CD4-positive, alpha-beta T cell treated with Interleukin-17A for 1 hour (primary cell): Measurements from ENCODE around the gene TMEM17.

Experiments
- DNase-seq: peaks from one replicate; pipeline ENCODE4 v3.0.0-alpha.2; 2020

Gene TMEM17

DNA sequence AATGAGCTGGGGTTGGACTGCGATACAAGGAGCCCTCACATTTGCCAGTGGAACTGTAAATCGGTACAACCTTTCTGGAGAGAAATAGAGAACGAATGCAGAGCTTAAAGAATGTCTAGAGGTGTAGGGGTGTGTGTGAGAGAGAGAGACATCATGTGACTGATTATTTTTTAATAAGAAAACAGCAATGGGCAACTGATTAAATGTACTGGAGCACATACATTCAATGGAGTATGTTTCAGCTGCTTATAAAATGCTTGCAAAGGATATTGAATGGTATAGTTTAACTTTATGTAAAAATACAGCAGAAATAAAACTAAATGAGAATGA lies 391 bp upstream of the TMEM17 start:
- no peak for DNase-seq

DNA sequence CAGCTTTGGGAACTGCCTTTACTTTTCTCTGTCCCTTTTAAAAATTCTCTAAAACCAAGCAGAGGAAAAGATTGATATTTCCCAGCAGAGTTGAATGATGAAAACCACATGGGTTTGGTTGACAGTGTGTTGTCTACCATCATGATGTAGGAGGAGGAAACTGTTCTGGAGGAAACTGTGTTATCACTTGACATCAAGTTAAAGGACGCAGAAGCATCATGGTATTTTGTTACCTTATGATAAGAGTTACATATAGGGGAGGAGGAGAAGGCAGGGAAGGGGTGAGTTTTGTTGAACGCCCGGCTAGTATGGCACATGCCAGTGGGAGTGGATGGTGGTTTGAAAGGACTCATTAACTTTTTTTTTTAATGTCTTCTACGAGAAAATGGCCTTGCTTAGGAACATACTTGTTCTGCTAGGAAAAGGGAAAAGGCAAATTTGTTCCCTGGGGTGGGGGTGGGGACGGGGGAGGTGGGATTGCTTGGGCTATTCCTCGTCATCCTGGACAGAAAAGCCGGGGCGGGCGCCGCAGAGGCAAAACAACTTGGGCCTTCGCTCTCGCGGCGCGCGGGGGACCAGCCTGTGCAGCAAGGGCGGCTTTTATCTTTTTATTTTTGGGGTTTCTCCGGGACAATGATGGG lies 766 bp downstream of the TMEM17 start:
- no peak for DNase-seq

DNA sequence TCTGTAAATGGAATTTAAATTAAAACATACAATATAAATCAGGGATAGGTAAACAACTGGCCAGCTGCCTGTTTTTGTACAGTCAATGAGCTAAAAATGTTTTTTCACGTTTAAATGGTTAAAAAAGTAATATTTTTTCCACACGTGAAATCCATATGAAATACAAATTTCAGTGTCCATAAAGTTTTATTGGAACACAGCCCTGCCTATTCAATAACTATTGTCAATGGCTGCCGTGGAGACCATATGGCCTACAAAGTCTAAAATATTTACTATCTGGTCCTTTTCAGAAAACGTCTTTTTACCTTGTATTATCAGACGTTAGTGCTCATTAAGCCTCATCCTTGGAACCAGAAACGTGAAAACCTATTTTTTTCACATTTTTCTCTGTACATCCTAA lies 1.3 kb downstream of the TMEM17 start:
- DNase-seq: no peak

DNA sequence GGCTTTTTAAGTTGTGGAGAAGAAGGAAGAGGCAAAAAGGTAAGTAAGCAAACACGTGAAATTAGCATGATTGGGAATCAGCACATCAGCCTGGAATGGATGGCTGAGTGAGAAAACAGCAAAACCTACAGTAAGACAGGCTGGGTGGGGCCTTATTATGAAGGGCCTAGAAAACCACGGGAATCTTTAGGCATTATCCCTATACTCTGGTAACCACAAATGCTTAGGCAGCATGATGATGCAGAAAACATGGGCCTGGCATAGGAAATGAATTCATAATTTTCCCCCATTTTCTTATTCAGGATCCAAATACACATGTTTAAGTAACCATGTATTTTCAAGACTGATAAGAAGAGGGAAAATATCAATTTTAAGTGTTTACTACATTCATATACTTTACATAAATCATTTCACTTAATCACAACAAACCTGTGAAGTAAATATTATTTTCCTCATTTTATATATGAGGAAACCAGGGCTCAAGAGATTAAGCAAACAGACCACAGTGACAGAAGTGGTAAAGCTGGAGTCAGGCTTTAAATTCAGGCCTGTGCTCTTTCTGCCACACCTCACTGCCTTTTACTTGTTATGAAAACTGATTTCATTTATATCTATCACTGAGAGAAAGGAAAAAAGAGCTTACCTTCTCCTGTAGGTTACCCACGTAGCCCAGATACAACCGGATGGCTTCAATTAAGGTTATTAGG lies 4.0 kb downstream of the TMEM17 start:
- DNase-seq: no peak

DNA sequence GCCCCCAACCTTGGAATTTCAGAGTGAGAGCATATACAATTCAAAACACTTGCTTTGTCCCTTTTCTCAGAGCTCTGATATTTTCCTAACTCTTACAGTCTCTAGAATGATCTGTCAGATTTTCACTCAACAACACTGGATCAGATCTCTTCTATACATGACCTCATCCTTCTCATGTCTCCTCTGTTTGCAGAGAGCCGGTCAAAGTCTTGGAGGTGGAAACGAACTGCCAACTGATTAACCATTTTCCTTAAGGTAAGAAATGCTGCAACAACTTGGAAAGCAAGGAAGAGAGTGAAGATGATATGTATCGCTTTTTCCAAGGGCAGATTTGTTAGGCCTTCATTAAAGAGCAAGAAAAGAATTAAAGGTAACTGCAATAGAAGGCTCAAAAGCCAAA lies 4.9 kb downstream of the TMEM17 start:
- no peak for DNase-seq

DNA sequence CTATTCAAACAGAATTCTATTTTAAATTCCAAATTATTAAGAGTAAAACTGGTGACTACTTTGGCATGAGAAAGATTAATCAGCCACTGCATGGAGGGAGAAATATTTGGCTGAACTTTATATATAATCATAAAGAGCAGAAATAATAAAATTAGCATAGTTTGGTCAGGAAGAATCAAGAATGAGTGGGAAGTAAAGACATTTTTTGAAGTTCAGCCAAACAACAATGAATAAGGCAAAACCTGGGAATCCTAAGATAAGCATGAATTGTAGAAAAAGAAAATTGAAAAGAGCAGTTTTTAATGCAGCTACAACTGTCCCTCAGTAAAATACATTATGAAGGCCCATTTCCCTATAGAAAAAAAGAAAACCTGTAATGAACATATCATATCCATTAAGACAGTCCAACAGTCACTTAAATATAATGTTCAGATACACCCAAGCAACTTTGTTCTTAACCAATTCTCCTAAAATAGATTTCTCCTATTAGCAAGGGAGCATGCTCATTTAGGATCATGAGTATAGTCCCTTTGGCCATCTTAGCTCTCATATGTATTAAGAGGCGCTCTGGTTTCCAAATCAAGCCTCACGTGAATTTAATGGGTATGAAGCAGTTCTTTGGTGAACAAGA lies 6.5 kb downstream of the TMEM17 start:
- no peak for DNase-seq

DNA sequence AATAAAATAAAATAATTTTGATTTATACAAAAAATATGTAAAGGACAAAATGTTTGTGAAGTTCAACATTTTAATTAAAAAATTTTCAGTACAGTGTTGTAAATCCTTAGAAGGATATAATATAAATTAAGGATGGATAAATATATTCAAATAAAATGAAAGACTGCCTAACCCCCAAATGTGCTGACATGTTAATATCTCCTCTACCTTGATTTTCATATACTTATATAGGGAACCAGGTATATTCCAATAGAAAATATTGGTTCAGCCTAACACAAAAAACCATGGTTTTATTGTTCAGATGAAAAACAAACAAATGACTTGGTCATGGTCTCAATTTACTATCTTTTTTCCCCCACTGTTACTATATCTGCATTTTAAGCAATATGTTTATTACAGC lies 7.3 kb downstream of the TMEM17 start:
- DNase-seq: no peak

DNA sequence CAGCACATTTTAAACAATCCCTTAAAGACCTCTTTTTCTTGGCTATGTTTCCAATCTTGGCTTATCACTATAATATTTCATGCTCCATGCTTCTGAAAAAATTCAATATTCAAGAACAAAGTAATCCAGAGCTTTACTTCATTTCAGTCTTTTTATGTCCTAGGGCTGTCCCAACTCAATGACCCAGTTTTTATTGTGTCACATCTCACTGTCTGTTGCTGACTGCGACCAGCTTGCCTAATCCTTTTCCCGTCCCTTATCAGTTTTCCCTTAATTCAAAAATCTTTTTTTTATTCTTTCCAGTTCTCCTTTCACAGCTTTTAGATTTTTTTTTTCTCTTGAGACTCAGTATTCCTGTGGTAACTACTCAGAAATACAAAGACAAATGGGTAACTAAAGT lies 10.2 kb downstream of the TMEM17 start:
- no peak for DNase-seq

DNA sequence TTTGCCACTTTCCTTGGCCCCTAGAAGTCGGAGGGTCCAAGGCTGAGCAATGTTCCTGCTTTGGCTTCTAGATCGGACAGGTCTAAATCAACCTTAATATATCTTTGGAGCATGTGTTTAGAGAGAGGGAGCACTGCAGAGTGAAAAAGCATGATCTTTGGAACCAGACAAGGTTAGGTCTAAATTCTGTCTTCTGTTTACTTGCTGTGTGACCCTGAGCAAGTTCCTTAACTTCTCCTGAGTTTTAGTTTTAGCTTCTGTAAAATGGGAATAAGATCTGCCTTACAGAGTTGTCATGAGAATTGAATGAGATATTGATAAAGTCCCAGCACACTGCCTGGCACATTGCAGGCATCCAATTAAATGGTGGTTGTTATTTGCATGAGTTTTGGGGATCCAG lies 13.9 kb downstream of the TMEM17 start:
- DNase-seq: no peak

DNA sequence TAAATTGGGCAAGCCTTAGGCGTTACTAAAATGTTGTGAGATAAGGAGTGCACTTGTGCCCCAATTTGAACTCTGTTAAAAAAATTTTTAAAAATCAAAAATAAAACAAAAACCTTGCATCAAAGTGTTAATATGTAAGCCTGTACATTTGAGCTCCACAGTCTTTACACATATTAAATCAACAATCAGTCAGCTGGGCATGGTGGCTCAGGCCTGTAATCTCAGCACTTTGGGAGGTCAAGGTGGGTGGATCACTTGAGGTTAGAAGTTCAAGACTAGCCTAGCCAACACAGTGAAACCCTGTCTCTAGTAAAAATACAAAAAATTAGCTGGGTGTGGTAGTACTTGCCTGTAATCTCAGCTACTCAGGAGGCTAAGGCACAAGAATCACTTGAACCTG lies 16.3 kb downstream of the TMEM17 start:
- no peak for DNase-seq

DNA sequence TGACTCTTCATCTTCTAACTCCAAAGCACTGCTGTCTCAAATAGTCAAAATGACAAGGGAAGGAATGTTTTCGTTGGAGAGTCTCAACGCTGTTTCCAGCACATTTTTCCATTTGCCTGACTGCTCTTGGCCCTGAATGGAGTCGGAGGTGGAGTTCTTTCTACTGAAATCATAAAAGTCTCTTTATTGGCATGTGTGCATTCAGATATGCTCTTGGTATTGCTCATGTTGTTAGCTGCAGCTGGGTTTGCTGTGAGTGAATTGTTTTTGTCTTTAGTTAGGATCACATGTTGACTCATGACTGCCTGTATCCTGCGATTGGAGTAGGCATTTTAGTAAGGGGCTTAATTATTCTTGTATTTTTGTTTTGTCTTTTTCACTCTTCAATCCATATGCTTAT lies 16.8 kb downstream of the TMEM17 start:
- no peak for DNase-seq

DNA sequence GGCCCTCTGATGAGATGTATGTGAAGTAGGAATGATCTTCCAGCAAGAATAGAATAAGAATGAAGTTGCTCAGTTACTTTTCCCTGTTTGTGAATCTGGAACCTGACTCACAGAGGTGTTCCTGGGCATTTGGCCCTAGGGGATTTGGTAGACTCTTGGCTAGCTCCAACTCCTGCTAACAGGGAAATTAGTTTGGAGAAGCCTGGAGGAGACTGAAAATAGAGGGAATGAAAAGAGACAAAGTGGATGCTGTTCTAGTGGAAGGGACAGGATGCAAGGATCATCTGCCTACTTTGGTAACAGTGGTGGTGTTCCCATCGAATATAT lies 19.6 kb downstream of the TMEM17 start:
- DNase-seq: no peak

DNA sequence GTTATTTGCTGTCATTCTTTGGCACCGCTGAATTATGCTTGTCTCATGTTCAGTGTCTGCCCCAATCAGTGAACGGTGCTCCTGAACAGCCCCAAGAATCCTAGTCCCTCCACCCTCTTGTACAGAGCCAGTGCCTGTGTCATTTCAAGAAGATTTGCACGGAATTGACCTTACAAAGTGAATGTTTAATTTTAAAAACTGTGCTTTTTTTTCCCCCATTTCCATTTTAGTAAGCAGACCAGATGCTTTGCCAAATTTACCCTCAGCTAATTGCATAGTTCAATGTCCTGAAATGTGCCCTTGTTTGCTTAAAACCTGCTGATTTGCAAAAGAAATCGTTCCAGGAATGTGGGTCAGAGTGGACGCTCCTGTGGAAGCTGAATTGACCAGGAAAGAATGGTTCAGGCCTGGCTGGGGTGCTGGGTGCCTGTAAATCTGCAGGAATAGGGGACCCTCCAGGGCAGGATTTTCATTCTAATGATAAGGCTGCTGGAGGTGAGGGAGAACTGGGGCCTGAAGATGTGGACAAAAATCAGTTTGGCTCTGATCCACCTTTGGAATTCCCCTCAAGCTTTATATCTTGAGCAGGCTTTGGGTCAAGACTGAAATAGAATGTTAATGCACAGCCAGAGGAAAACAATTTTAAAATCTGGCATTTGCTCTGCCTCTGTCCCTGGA lies 20.1 kb downstream of the TMEM17 start:
- DNase-seq: no peak

DNA sequence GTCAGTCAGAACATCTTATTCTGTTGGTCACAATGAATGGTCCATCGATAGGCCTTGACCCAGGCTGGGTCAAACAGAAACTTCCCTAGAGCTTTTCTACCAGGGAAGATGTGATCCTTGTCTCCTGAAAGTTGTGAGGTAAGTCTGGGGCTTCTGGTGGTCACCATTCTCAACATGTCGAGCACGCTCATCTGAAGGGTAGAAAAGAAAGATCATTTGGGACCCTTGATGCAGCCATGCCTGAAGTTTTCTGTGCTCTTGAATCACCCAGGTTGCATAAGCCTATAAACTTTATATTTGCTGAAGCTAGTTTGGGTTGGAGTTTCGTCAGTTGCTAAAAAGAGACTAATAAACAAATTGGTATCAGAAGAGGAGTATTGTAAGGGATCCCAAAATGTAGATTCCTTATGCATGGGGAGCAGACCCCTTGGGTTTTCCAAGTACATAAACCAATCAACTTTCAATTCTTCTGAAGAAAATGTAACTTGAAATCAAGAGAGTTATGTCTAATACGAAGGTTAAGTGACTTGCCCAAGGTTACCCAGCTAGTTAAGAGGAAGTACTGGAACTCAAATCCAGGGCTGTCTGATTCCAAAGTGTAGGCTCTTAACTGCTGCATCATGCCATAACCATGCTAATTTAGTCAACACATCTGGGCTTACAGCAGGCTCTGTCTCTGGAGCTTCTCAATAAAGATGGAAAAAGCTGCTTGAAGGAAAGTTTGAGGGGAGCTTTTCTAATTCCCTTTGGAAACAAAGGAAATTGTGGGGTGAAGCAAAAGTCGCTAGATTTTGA lies 23.2 kb downstream of the TMEM17 start:
- DNase-seq: no peak

DNA sequence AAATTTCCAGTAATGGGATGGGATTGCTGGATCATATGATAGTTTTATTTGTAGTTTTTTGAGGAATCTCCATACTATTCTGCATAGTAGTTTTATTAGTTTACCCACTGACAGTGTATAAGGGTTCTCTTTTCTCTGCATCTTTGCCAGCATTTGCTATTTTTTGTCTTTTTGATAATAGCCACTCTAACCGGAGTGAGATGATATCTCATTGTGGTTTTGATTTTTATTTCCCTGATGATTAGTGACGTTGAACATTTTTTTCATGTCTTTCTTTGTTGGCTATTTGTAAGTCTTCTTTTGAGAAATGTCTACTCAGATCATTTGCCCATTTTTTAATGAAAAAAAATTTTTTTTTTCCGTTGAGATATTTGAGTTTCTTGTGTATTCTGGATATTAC lies 26.1 kb downstream of the TMEM17 start:
- no peak for DNase-seq

DNA sequence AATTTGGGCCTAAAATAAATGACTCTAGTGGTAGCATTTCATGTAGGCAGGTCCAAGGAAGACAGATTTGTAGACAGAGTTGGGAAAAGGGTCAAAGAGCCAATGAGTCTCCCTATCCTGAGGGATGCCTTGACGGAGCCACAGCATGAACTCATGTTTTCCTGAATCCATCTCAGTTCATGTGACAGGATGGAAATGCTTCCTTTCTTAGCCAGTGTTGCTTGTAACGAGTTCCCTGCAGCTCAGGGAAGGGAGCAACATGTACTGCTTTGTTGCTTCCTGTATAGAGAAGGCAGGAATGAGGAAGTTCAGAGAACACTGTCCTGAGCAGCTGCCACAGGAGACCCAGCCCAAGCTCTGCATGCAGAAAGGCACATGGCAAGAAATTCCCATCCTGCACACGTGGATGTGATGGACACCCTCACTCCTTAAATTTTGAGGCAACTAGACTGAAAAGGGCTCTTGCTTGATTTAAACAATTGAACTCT lies 27.9 kb downstream of the TMEM17 start:
- DNase-seq: no peak

DNA sequence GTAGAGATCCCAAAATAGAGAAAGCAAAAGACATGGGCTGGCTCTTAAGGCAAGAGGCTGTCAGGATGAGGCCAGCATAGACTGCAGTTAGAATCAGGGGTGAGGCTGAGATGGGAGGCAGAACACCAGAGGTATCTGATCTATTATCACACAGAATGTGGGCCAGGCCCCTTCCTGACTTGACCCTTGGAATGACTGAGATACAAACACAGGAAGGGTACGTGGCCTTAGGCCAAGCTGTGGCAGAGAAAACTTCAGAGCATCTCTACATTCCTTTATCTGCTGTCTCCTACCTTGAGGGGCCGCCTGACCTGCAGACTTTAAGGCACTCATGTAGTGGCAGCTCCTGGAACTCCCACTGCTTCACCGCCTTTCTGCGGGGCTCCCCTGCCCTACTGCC lies 28.4 kb downstream of the TMEM17 start:
- DNase-seq: no peak

DNA sequence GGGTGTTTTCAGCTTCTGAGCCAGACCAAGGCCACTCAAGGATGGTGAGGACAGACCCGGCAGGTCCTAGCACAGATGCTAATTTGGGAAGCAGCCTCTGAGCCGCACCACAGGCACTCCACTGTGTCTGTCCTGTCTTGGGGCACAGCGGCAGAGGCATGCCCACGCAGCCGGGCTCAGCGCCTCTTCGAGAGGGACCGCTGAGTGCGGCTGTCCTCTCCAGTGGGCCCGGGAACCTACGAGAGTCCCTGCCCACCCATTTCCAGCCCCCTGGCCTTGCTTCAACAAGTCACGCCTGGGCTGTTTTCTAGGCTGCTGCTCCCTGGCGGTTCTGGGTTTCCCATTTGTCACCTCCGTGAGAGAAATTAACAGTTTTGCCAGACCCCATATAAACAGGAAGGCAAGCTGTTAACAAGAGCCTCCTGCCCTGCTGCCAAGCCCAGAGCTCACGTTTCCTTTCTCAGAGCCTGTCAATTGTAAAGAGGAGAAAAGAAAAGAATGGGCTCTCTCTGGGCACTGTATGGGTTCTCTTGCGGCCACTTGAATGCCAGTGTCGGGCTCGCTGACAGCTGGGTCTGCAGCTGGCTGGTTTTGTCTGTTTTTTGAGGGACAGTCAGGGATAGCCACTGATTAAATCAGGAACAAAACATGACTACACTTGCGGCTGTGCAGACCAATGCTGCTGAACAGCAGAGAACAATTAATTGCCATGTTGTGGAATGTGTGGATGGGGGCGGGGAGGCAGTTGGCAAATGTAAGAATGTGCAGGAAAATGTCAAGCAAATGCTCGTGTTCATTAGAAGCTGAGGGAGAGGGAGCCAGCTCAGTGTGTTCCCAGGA lies 30.6 kb downstream of the TMEM17 start:
- peak; percentile 17 for DNase-seq

DNA sequence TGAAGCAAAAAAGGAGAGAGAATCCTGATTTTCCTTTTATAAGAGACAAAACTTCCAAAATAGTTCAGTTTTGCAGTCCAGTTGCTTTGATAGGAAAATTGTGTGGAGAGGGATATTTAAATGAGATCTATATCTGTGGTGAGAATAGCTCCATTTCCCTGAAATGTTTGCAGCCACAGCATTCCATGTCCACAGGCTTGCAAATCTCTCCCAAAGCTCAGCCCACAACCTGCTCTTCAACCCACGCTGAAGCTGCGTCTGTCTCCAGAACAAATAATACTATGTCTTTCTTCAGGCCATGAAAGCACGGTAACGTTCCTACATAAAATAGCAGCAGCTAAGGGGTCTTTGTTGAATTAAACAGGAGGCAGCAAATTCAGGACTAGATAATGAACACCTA lies 31.8 kb downstream of the TMEM17 start:
- DNase-seq: no peak

DNA sequence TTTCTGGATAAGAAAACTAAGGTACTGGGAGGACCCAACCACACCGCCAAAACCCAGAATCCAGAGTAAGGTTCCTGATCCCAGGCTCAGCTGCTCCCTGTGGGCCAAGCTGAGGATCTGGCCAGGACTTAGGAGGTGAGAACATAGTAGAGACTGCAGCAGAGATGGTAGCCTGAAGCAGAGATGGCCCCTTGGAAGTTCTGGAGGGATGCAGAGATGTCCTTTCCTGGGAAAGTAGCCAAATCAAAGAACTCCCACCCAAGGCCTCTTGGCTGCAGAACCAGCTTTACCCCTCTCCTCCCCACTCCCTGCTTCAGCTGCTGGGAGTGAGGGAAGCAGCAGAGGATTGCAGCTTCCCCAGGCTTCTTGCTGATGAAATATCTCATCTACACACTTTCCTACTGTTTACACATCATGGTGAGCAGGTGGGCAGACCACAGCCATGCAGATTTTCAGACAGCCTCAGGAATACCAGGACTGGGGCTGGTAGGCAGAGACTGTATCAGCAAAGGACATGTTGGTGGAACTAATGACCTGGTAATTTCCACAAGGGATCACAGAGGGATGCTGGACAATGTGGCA lies 32.7 kb downstream of the TMEM17 start:
- no peak for DNase-seq

DNA sequence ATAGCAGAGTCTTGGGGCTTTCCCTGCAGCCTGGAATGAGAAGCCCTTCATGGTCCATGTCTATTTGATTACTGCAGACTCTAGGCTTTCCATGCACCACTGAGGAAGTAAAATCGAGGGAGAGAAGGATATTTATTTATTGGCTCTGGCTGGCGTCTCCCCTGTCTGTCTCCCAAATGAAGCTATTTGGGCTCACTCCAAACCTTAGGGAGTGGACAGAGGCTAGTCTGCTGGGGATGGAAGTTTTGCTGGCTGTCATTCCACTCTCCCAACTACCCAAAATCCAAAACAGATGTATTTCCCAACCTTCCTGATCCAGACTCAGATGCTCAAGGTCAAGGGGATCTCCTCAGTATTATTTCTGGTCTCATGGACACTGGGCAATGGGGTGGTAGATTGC lies 33.7 kb downstream of the TMEM17 start:
- DNase-seq: no peak

DNA sequence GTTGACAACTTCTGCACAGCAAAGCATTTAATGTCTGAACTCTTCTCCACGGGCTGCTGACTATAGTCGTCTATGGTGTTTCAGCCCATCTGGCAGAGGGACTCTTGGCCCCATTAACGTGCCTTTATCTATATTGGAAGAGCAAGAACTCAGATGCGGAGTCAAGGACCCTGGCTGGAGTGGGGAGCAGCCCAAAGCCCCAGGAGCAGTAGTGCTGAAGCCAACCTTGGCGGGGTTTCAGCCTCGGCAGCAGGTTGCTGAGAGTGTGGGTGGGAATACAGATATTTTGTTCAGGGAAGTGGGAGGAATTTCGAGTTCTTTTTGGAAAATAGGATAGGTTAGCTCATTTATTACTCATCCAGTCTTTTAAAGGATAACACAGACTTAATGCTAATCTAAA lies 34.2 kb downstream of the TMEM17 start:
- DNase-seq: no peak
